HepG2 (cell line): ENCODE data around the gene ARHGAP29. TPM values are rescaled to one million over a fixed set of nuclear protein-coding genes. Genes with fewer than 3 reads are reported as not detected.
A peak's percentile ranks its signal among the peaks of the same experiment; 100 is the strongest.

ENCODE experiments used
- ATAC-seq: fragments of 200-7000 bp; cut with Tn5 transposase; 3 replicates; pipeline ENCODE4 v1.9.1; 2020; ENCODE audit warnings: mild to moderate bottlenecking, moderate library complexity
- BruUV-seq: library from RNA; stranded (reverse); fragments of 400-500 nt; replicated peaks from 2 replicates; lab custom pipeline; 2021; lab: Mats Ljungman, UMichigan
- CTCF ChIA-PET: fragments of 300-600 bp; formaldehyde crosslinking; extraction: SDS; loops from one replicate; lab custom pipeline; 2021; ENCODE audit warnings: low total read pairs, inconsistent platforms, low intra/inter-chr PET ratio; lab: Yijun Ruan, JAX
- POLR2A ChIA-PET: fragments of 350-600 bp; sonication (Branson Sonifier 250); formaldehyde crosslinking; loops from one replicate; lab custom pipeline; 2020; ENCODE audit warnings: antibody characterized with exemption, inconsistent platforms; lab: Yijun Ruan, JAX
- DNase-seq: peaks from one replicate; pipeline ENCODE4 v3.0.0-alpha.2; 2015; ENCODE audit warnings: low spot score
- FAIRE-seq: peaks from 3 replicates; lab custom pipeline; 2011; peaks lifted over from hg19 to GRCh38; lab: Jason Lieb, UNC
- H2AFZ ChIP-seq: one replicate; pipeline ENCODE4 v1.6.1; 2011; ENCODE audit warnings: low read length, inconsistent platforms
- H3K27ac ChIP-seq: fragments of 300-600 bp; 3 replicates; pipeline ENCODE4 v1.8.0; 2011; ENCODE audit warnings: mixed run types, mild to moderate bottlenecking, mixed read lengths, low read length, inconsistent platforms; ENCODE audit not compliant: insufficient read depth; ENCODE audit errors: extremely low read length
- H3K27me3 ChIP-seq, 2 experiments: fragments of 200-600 bp in 1 of 2; 2 replicates in 1 of 2; 3 replicates in 1 of 2; pipeline versions ENCODE4 v1.6.0 to v1.8.0; 2011; ENCODE audit warnings: low read length in 2 of 2, mild to moderate bottlenecking in 2 of 2, moderate library complexity in 2 of 2, inconsistent platforms in 1 of 2; ENCODE audit not compliant: insufficient read depth in 2 of 2, control insufficient read depth in 1 of 2
- H3K36me3 ChIP-seq, 2 experiments: fragments of 200-600 bp in 1 of 2; replicated peaks in 1 of 2; 2 replicates in 1 of 2; 3 replicates in 1 of 2; pipeline versions ENCODE4 v1.5.1 to v1.8.0; 2011; ENCODE audit warnings: low read length in 2 of 2, inconsistent platforms in 1 of 2; ENCODE audit not compliant: insufficient read depth in 2 of 2, control insufficient read depth in 1 of 2
- H3K4me1 ChIP-seq: 2 replicates; pipeline ENCODE4 v1.5.1; 2012; ENCODE audit warnings: low read length, inconsistent platforms; ENCODE audit not compliant: insufficient read depth
- H3K4me2 ChIP-seq: 2 replicates; pipeline ENCODE4 v1.6.0; 2011; ENCODE audit warnings: low read depth, low read length, inconsistent platforms
- H3K4me3 ChIP-seq, 3 experiments: fragments of 200-600 bp in 1 of 3; sonication (generic), shearing (Covaris generic) in 1 of 3; replicated peaks in 1 of 3; 2 replicates each; pipeline ENCODE4 v1.5.1; 2011 to 2016; ENCODE audit warnings: low read length in 3 of 3, inconsistent platforms in 2 of 3, low read depth in 2 of 3, mild to moderate bottlenecking in 2 of 3, control low read depth in 1 of 3, mixed read lengths in 1 of 3; ENCODE audit not compliant: insufficient read depth in 1 of 3
- H3K79me2 ChIP-seq: one replicate; pipeline ENCODE4 v1.6.1; 2011; ENCODE audit warnings: low read length, inconsistent platforms; ENCODE audit not compliant: insufficient read depth
- H3K9ac ChIP-seq: 2 replicates; pipeline ENCODE4 v1.6.0; 2011; ENCODE audit warnings: mild to moderate bottlenecking, low read depth, low read length, inconsistent platforms; ENCODE audit not compliant: insufficient read depth
- H3K9me3 ChIP-seq: 2 replicates; pipeline ENCODE4 v1.5.1; 2012; ENCODE audit warnings: mild to moderate bottlenecking, low read length
- H4K20me1 ChIP-seq: 2 replicates; pipeline ENCODE4 v1.6.0; 2011; ENCODE audit warnings: inconsistent platforms, mild to moderate bottlenecking, low read length, moderate library complexity; ENCODE audit not compliant: insufficient read depth
- ARID5B ChIP-seq: IDR thresholded peaks from 2 replicates; pipeline ENCODE4 v1.4.0; 2020; ENCODE audit warnings: mild to moderate bottlenecking, missing genetic modification reagents
- ELF1 ChIP-seq: sonication (generic); formaldehyde crosslinking; IDR thresholded peaks from 2 replicates; pipeline ENCODE4 v1.4.0; 2020; ENCODE audit warnings: missing genetic modification reagents
- HHEX ChIP-seq: IDR thresholded peaks from 2 replicates; pipeline ENCODE4 v1.6.1; 2016; ENCODE audit warnings: control low read depth
- RBM22 ChIP-seq: fragments of 200-400 bp; formaldehyde crosslinking; optimal IDR thresholded peaks from 2 replicates; pipeline ENCODE3; 2017; ENCODE audit warnings: mild to moderate bottlenecking, low read length, moderate library complexity
- SAP130 ChIP-seq: IDR thresholded peaks from 2 replicates; pipeline ENCODE4 v1.6.1; 2016; ENCODE audit warnings: low read depth
- SMAD3 ChIP-seq: sonication (generic); formaldehyde crosslinking; IDR thresholded peaks from 2 replicates; pipeline ENCODE4 v1.4.0; 2020; ENCODE audit warnings: missing genetic modification reagents
- SMC3 ChIP-seq: IDR thresholded peaks from 2 replicates; pipeline ENCODE4 v1.6.1; 2011; ENCODE audit warnings: low read length, improper control_type of control experiment
- SOX5 ChIP-seq: IDR thresholded peaks from 2 replicates; pipeline ENCODE4 v1.6.1; 2016; ENCODE audit warnings: borderline replicate concordance
- SRSF1 ChIP-seq: fragments of 200-400 bp; formaldehyde crosslinking; optimal IDR thresholded peaks from 2 replicates; pipeline ENCODE3; 2017; ENCODE audit warnings: mild to moderate bottlenecking, low read depth, low read length, moderate library complexity
- THAP11 ChIP-seq: IDR thresholded peaks from 2 replicates; pipeline ENCODE4 v1.6.1; 2016; ENCODE audit warnings: missing biosample characterization, missing genetic modification reagents
- WIZ ChIP-seq: sonication (generic); formaldehyde crosslinking; IDR thresholded peaks from 2 replicates; pipeline ENCODE4 v1.5.1; 2020; ENCODE audit warnings: mild to moderate bottlenecking, missing genetic modification reagents
- ZNF383 ChIP-seq: sonication (generic); formaldehyde crosslinking; IDR thresholded peaks from 2 replicates; pipeline ENCODE4 v1.4.0; 2020; ENCODE audit warnings: missing genetic modification reagents, mild to moderate bottlenecking, borderline replicate concordance
- ZNF547 ChIP-seq: sonication (generic); formaldehyde crosslinking; IDR thresholded peaks from 2 replicates; pipeline ENCODE4 v1.5.1; 2020; ENCODE audit warnings: mild to moderate bottlenecking, missing genetic modification reagents
- ZNF556 ChIP-seq: sonication (generic); formaldehyde crosslinking; IDR thresholded peaks from 2 replicates; pipeline ENCODE4 v1.4.0; 2020; ENCODE audit warnings: mild to moderate bottlenecking, missing genetic modification reagents, borderline replicate concordance
- WGBS: methylation state at CpG from one replicate; pipeline ENCODE4 v1.1.6; 2017; ENCODE audit warnings: low lambda C conversion rate; 5-methylcytosine and 5-hydroxymethylcytosine counted together
- in situ Hi-C: cut with HindIII; loops from 2 replicates; pipeline ENCODE4 v1.10.0; 2017; ENCODE audit warnings: low pct_unique_long_range_greater_than_20kb; ENCODE audit not compliant: extremely low pct_ligation_motif_present
- intact Hi-C: fragments of 100-400 bp; cut with micrococcal nuclease; formaldehyde crosslinking; loops from one replicate; pipeline ENCODE4 v1.10.0; 2022; ENCODE audit not compliant: unreplicated experiment
- polyA plus RNA-seq, 8 experiments: library from polyadenylated mRNA; depleted of rRNA in 3 of 8; stranded (reverse) in 7 of 8; unstranded in 1 of 8; fragments of >200 nt; fragmentation: Illumina TruSeq in 4 of 8; extraction: Trizol in 4 of 8; gene quantifications; 2 replicates each; pipeline versions ENCODE4 v1.2.1 to v1.2.3, GENCODE V29; 2011 to 2016; ENCODE audit warnings: low read depth in 4 of 8, missing spikeins in 1 of 8, mixed read lengths in 1 of 8; ENCODE audit not compliant: insufficient read depth in 1 of 8
- total RNA-seq, 5 experiments: library from RNA; depleted of rRNA; stranded (reverse); fragments of >200 nt; fragmentation: Illumina TruSeq; extraction: Trizol; gene quantifications; 2 replicates each; pipeline ENCODE4 v1.2.3, GENCODE V29; 2016; ENCODE audit warnings: low read depth in 1 of 5

The ARHGAP29 gene
- total and polyA plus RNA-seq, 2 of the 13 experiments (the other 11 are each of a cell fraction or from before 2014, with no cell fraction given), result 12.8 to 18.3 TPM

DNA sequence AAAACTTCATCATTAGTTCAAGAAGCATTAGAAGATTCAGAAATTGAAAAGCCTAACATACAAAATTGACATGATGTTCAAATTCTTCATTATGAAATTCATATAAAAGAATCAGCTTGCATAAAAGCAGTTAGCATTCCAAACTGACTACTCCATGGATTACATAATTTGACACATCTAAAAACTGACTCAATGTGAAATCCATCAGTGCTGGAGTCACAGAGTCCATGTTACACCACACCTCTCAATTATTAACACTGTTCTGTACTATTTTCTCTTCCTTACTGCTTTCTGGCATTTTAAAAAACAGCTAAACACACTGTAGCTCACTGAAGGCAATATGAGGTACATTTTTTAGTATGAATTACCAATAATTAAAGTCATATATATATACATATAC is 28.0 kb downstream of the ARHGAP29 start (continued):
- TF ChIP-seq SOX5 (CRISPR knock-in tag) (0 out of 2 replicates have a peak, but pooled peaks have one; percentile 12), ZNF556 (CRISPR knock-in tag) (no peak), SAP130 (CRISPR knock-in tag) (peak; percentile 48), HHEX (CRISPR knock-in tag) (no peak), ARID5B (CRISPR knock-in tag) (peak; percentile 66), THAP11 (CRISPR knock-in tag) (0 out of 2 replicates have a peak, but pooled peaks have one; percentile 27), RBM22 (no peak), SMC3 (peak; percentile 23; the same call in 1 of the 2 replicates)

DNA sequence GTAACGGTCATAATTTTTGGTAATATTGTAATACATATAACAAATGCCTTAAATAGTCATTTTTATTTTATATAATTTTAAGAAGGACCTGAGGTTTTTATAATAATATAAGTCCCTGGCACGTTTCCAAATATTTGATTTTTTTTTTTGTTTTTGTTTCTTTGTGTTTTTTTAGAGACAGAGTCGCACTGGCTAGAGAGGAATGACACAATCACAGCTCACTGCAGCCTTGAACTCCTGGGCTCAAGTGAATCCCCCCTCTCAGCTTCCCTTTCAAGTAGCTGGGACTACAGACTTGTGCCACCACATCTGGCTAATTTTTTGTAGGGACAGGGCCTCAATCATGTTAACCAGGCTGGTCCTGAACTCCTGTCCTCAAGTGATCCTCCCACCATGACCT is 29.7 kb downstream of the ARHGAP29 start:
- POLR2A ChIA-PET, result interaction anchor here (0.8 kb wide), 1 partner anchor 30 kb away, joined by 3 read pairs; the partner anchor contains the start of gene ARHGAP29
- no peak overlapping the region for H3K4me3 ChIP-seq
- WGBS, result 81% methylated on average over 3 of the region's 3 CpGs
- peaks cover 7% of the 10 kb centered on the region for H3K9me3 ChIP-seq
- H3K27me3 ChIP-seq, result no peaks in the 10 kb centered on the region
- FAIRE-seq, result no peak
- H3K9ac ChIP-seq, result no peak overlapping the region
- ATAC-seq, result no peak
- peaks cover 5 to 23% of the 10 kb centered on the region in 2 experiments for H3K36me3 ChIP-seq
- intact Hi-C loops, result no loop called here
- peaks cover 8% of the 10 kb centered on the region; the same call in 1 of the 2 replicates for H3K4me1 ChIP-seq
- no peak for TF ChIP-seq SMAD3
- no peak for TF ChIP-seq ELF1 (CRISPR knock-in tag)
- TF ChIP-seq SRSF1, result no peak
- no peak for TF ChIP-seq ZNF547 (CRISPR knock-in tag)
- TF ChIP-seq ZNF383 (CRISPR knock-in tag), result no peak
- no peak for TF ChIP-seq WIZ (CRISPR knock-in tag)
- TF ChIP-seq, all 625 proteins: peak for 0
- DNase-seq, result no peak
- no peaks in the 10 kb centered on the region for H3K79me2 ChIP-seq
- no peak overlapping the region for H3K4me2 ChIP-seq
- CTCF ChIA-PET, result no interaction called here
- BruUV-seq, result no TSS peak
- H3K27ac ChIP-seq, result no peak overlapping the region
- H2AFZ ChIP-seq, result no peak overlapping the region
- in situ Hi-C loops, result no loop called here
- no peaks in the 10 kb centered on the region; the same call in 1 of the 2 replicates for H4K20me1 ChIP-seq
